Panc1 (cell line): Measurements from ENCODE around the gene RYR3. TPM values are rescaled to one million over a fixed set of nuclear protein-coding genes. Genes with fewer than 3 reads are reported as not detected.

Source experiments
- ATAC-seq: fragments of 200-7000 bp; cut with Tn5 transposase; 2 replicates; pipeline ENCODE4 v1.9.1; 2020; ENCODE audit warnings: mild to moderate bottlenecking, moderate library complexity
- BruUV-seq: library from RNA; stranded (reverse); fragments of 400-500 nt; replicated peaks from 2 replicates; lab custom pipeline; 2021; lab: Mats Ljungman, UMichigan
- CTCF ChIA-PET: fragments of 300-600 bp; sonication (Branson Sonifier 250); formaldehyde crosslinking; loops from one replicate; lab custom pipeline; 2022; ENCODE audit warnings: antibody characterized with exemption; lab: Charles Lee
- POLR2A ChIA-PET: fragments of 300-600 bp; sonication (Branson Sonifier 250); formaldehyde crosslinking; loops from one replicate; lab custom pipeline; 2022; ENCODE audit warnings: antibody characterized with exemption; lab: Charles Lee
- DNase-seq: peaks from one replicate; pipeline ENCODE4 v3.0.0-alpha.2; 2010; ENCODE audit warnings: low read depth, low spot score
- H3K27ac ChIP-seq: 2 replicates; pipeline ENCODE4 v1.5.1; 2011; ENCODE audit warnings: mild to moderate bottlenecking, low read length, inconsistent platforms
- H3K27me3 ChIP-seq: fragments of 200-500 bp; sonication (Bioruptor generic); 2 replicates; pipeline ENCODE4 v1.6.0; 2014; ENCODE audit warnings: low read length, inconsistent platforms; ENCODE audit not compliant: control insufficient read depth, insufficient read depth
- H3K36me3 ChIP-seq: fragments of 200-500 bp; sonication (Bioruptor generic); 2 replicates; pipeline ENCODE4 v1.5.1; 2014; ENCODE audit warnings: inconsistent platforms, mild to moderate bottlenecking, low read length, moderate library complexity; ENCODE audit not compliant: control insufficient read depth, insufficient read depth
- H3K4me1 ChIP-seq: 2 replicates; pipeline ENCODE4 v1.5.1; 2011; ENCODE audit warnings: inconsistent platforms, mild to moderate bottlenecking, low read length, moderate library complexity; ENCODE audit not compliant: control insufficient read depth, insufficient read depth
- H3K4me3 ChIP-seq, 2 experiments: 2 replicates each; pipeline ENCODE4 v1.5.1; 2011 to 2012; ENCODE audit warnings: low read depth in 2 of 2, low read length in 2 of 2, mild to moderate bottlenecking in 2 of 2, inconsistent platforms in 1 of 2, moderate library complexity in 1 of 2
- H3K9me3 ChIP-seq: fragments of 200-500 bp; sonication (Bioruptor generic); 2 replicates; pipeline ENCODE4 v1.5.1; 2014; ENCODE audit warnings: low read depth, mild to moderate bottlenecking, inconsistent platforms, low read length, moderate library complexity; ENCODE audit not compliant: control insufficient read depth, insufficient read depth
- CTCF ChIP-seq: fragments of 450-650 bp; IDR thresholded peaks from 2 replicates; pipeline ENCODE4 v1.5.1; 2017; ENCODE audit warnings: mild to moderate bottlenecking
- POLR2AphosphoS5 ChIP-seq: IDR thresholded peaks from 2 replicates; pipeline ENCODE4 v1.6.1; 2012; ENCODE audit warnings: mild to moderate bottlenecking, low read depth, low read length, moderate library complexity
- REST ChIP-seq, 2 experiments: IDR thresholded peaks; 2 replicates each; pipeline ENCODE4 v1.6.1; 2011 to 2012; ENCODE audit warnings: low read depth in 2 of 2, control low read depth in 1 of 2, low read length in 1 of 2, mild to moderate bottlenecking in 1 of 2, moderate library complexity in 1 of 2; ENCODE audit not compliant: insufficient read depth in 1 of 2
- SIN3A ChIP-seq: IDR thresholded peaks from 2 replicates; pipeline ENCODE4 v1.6.1; 2012; ENCODE audit warnings: low read depth, mild to moderate bottlenecking, low read length, moderate library complexity, borderline replicate concordance; ENCODE audit not compliant: insufficient read depth
- TCF7L2 ChIP-seq: IDR thresholded peaks from 2 replicates; pipeline ENCODE4 v1.6.1; 2011; ENCODE audit warnings: mild to moderate bottlenecking, low read depth, low read length, inconsistent platforms
- in situ Hi-C: cut with HindIII; loops from 2 replicates; pipeline ENCODE4 v1.10.0; 2016; ENCODE audit warnings: low sequenced_read_pairs, low pct_unique_long_range_greater_than_20kb
- intact Hi-C: fragments of 100-400 bp; cut with micrococcal nuclease; formaldehyde crosslinking; loops from one replicate; pipeline ENCODE4 v1.10.0; 2022; ENCODE audit not compliant: unreplicated experiment
- total RNA-seq: library from RNA; stranded (reverse); gene quantifications from one replicate; pipeline ENCODE4 v1.2.1, GENCODE V29; 2021; ENCODE audit not compliant: unreplicated experiment

The RYR3 gene
- total RNA-seq, 1 experiment from 2014 or later: not detected

- Histone ChIP-seq H3K27me3 (peaks cover 39% of the 10 kb centered on the region), H3K4me3 (no peak overlapping the region), H3K9me3 (no peaks in the 10 kb centered on the region), H3K4me1 (no peaks in the 10 kb centered on the region), H3K27ac (no peak overlapping the region), H3K36me3 (no peaks in the 10 kb centered on the region)
- POLR2A ChIA-PET: no interaction called here
- CTCF ChIA-PET: no interaction called here
- in situ Hi-C loops (no loop called here), intact Hi-C loops (no loop called here)
- DNase-seq (no peak), ATAC-seq (no peak)
- TF ChIP-seq POLR2AphosphoS5 (no peak), REST (IDR thresholded peaks at IDR 0.05; ENCODE audit: insufficient read depth in 1 of 2, low read depth in 2 of 2, low read length in 1 of 2) (no peak), TCF7L2 (no peak), CTCF (no peak), SIN3A (no peak)
- BruUV-seq: no TSS peak
These were observed 329.2 kb downstream of the RYR3 start for GRCh38 chr15:33639978-33640377.

GRCh38 chr15:33641069-33641468 is 330.3 kb downstream of the RYR3 start:
- Histone ChIP-seq H3K4me1 (no peaks in the 10 kb centered on the region), H3K4me3 (no peak overlapping the region), H3K36me3 (no peaks in the 10 kb centered on the region), H3K27ac (no peak overlapping the region), H3K9me3 (no peaks in the 10 kb centered on the region), H3K27me3 (peaks cover 39% of the 10 kb centered on the region)
- intact Hi-C loops (no loop called here), in situ Hi-C loops (no loop called here)
- no peak for DNase-seq
- ChIA-PET CTCF (no interaction called here), POLR2A (no interaction called here)
- TF ChIP-seq POLR2AphosphoS5: no peak
- TF ChIP-seq SIN3A: no peak
- no peak for TF ChIP-seq REST (IDR thresholded peaks at IDR 0.05; ENCODE audit: insufficient read depth in 1 of 2, low read depth in 2 of 2, low read length in 1 of 2)
- no peak for TF ChIP-seq CTCF
- TF ChIP-seq TCF7L2: no peak
- ATAC-seq: no peak
- no TSS peak for BruUV-seq
